GM18519 (cell line): Measurements from ENCODE around the gene INTS2.
"Not testable (repeated sequence)": the region's sequence is repeated elsewhere in the genome, so short reads cannot be mapped to it uniquely, and the experiment has no call there.

Experiments
- ATAC-seq: cut with Tn5 transposase; IDR thresholded peaks from one replicate; pipeline ENCODE4 v1.9.1; 2021; ENCODE audit warnings: mild to moderate bottlenecking, moderate library complexity; ENCODE audit not compliant: unreplicated experiment, low FRiP score

The INTS2 gene

GRCh38 chr17:61825448-61826137 lies 102.2 kb downstream of the INTS2 start:
- no peak for ATAC-seq

- ATAC-seq, result no peak
Measured at GRCh38 chr17:61822326-61823285, 105.2 kb downstream of the INTS2 start.

GRCh38 chr17:61821655-61822054 lies 106.1 kb downstream of the INTS2 start:
- no peak for ATAC-seq

GRCh38 chr17:61819265-61819664 lies 108.5 kb downstream of the INTS2 start:
- not testable (repeated sequence) for ATAC-seq

GRCh38 chr17:61818225-61818624 lies 109.6 kb downstream of the INTS2 start:
- ATAC-seq, result no peak

- ATAC-seq, result no peak
Measured at GRCh38 chr17:61817452-61817851, 110.3 kb downstream of the INTS2 start.

- ATAC-seq, result no peak
Measured at GRCh38 chr17:61816538-61816937, 111.2 kb downstream of the INTS2 start.

GRCh38 chr17:61815863-61816503 lies 111.8 kb downstream of the INTS2 start:
- no peak for ATAC-seq
